Uterus (tissue), 4 donors: Measurements from ENCODE around the gene CTXN1. TPM values are rescaled to one million over a fixed set of nuclear protein-coding genes. Genes with fewer than 3 reads are reported as not detected.
A peak's percentile ranks its signal among the peaks of the same experiment; 100 is the strongest.

ENCODE experiments used
- DNase-seq, 2 donors: peaks; one replicate each; pipeline ENCODE4 v3.0.0-alpha.2; 2019 to 2020
- H3K27ac ChIP-seq, 2 donors: fragments of 200-600 bp; sonication (generic); 1 replicate in 1 of 2; 2 replicates in 1 of 2; pipeline ENCODE4 v1.5.1; 2016 to 2018
- H3K27me3 ChIP-seq, 2 donors: fragments of 200-600 bp; sonication (generic); one replicate each; pipeline ENCODE4 v1.5.1; 2018 to 2019; ENCODE audit warnings: control low read depth in 1 of 2
- H3K36me3 ChIP-seq, 2 donors: fragments of 200-600 bp; sonication (generic); one replicate each; pipeline ENCODE4 v1.5.1; 2019; ENCODE audit warnings: control low read depth in 1 of 2
- H3K4me1 ChIP-seq, 2 donors: fragments of 200-600 bp; sonication (generic); one replicate each; pipeline ENCODE4 v1.5.1; 2018 to 2019; ENCODE audit warnings: control low read depth in 1 of 2
- H3K4me3 ChIP-seq, 2 donors: fragments of 200-600 bp; sonication (generic); 1 replicate in 1 of 2; 2 replicates in 1 of 2; pipeline ENCODE4 v1.5.1; 2018 to 2019; ENCODE audit warnings: mild to moderate bottlenecking in 1 of 2
- H3K9me3 ChIP-seq, 2 donors: fragments of 200-600 bp; sonication (generic); one replicate each; pipeline ENCODE4 v1.5.1; 2019; ENCODE audit warnings: control low read depth in 1 of 2
- POLR2A ChIP-seq, 2 donors: fragments of 450-650 bp; IDR thresholded peaks; one replicate each; pipeline ENCODE4 v1.6.1; 2016; ENCODE audit warnings: antibody characterized with exemption in 2 of 2, mild to moderate bottlenecking in 1 of 2, moderate library complexity in 1 of 2
- intact Hi-C: fragments of 100-400 bp; cut with DNase I; formaldehyde crosslinking; loops from one replicate; pipeline ENCODE4 v1.15.1; 2023; ENCODE audit warnings: low total_unique reads
- total RNA-seq, 4 donors: library from RNA; depleted of rRNA in 3 of 4; stranded (reverse); fragments of >200 nt in 3 of 4; gene quantifications; one replicate each; pipeline versions ENCODE4 v1.1.0 to v1.2.4, GENCODE V29; 2014 to 2023
- TF ChIP-seq, protein P1 (sequence below), 4 experiments: fragments of 200-600 bp in 2 of 4; fragments of 450-650 bp in 2 of 4; sonication (generic) in 2 of 4; IDR thresholded peaks; one replicate each; pipeline ENCODE4 v1.5.1; 2016 to 2019; ENCODE audit warnings: antibody characterized with exemption in 4 of 4, mild to moderate bottlenecking in 2 of 4, moderate library complexity in 1 of 4
- donor health status: DM: yes; HTN: yes; CAD: no.

Gene CTXN1
- total RNA-seq, 4 donors from 2014 or later = 7.2 to 47.1 (median 14.9) TPM; not detected in 1

- Histone ChIP-seq H3K36me3 (no peaks in the 10 kb centered on the region), H3K27ac (no peak overlapping the region), H3K9me3 (no peaks in the 10 kb centered on the region), H3K27me3 (peaks cover 0 to under 1% of the 10 kb centered on the region in 2 donors), H3K4me3 (no peak overlapping the region), H3K4me1 (peaks cover under 1% of the 10 kb centered on the region in 2 donors)
- intact Hi-C loops = no loop called here
- TF ChIP-seq, protein P1, sequence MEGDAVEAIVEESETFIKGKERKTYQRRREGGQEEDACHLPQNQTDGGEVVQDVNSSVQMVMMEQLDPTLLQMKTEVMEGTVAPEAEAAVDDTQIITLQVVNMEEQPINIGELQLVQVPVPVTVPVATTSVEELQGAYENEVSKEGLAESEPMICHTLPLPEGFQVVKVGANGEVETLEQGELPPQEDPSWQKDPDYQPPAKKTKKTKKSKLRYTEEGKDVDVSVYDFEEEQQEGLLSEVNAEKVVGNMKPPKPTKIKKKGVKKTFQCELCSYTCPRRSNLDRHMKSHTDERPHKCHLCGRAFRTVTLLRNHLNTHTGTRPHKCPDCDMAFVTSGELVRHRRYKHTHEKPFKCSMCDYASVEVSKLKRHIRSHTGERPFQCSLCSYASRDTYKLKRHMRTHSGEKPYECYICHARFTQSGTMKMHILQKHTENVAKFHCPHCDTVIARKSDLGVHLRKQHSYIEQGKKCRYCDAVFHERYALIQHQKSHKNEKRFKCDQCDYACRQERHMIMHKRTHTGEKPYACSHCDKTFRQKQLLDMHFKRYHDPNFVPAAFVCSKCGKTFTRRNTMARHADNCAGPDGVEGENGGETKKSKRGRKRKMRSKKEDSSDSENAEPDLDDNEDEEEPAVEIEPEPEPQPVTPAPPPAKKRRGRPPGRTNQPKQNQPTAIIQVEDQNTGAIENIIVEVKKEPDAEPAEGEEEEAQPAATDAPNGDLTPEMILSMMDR (IDR thresholded peaks at IDR 0.05) = no peak
- TF ChIP-seq POLR2A (IDR thresholded peaks at IDR 0.05) = no peak
- peak in 1 of 2 donors; percentile 17 for DNase-seq
Observed at GRCh38 chr19:7910321-7911161, 15.4 kb downstream of the CTXN1 start.

GRCh38 chr19:7909471-7910067, 16.4 kb downstream of the CTXN1 start:
- peak in 1 of 2 donors; percentile 9 for DNase-seq

DNA sequence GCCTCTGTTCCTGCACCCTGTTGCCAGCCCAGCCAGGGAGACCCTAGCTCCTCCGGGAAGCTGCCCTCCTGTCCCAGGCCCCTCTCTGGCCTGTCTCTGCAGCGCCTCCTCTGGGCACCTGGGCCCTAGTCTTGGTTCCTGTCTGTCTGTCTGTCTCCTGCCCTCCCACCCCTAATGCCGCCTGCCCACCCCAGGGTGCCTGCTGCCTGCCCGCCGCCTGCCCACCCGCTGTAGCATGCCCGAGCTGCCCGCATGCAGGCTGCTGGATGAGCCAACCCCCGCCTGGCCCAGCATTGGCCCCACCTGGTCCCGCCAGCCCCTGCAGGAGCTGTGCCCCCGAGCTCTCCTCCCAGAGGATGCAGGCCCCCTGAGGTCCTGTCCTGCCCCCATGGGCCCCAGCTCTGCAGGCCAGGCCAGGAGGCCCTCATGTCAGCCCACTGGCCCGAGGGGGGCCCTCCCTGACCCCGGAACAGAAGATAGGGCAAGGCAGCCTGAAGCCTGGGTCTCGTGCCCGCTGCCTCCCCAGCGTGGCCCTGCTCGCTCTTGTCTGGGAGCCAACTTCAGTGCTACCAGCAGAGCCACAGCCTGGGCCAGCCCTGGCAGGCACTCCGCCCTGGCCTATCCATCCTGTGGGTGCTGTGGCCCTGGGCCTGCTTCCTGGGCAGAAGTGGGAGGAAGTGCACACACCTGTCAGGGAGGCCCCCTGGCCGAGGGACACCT, 17.0 kb downstream of the CTXN1 start:
- intact Hi-C loops = no loop called here
- DNase-seq = peak in 1 of 2 donors; percentile 12
- TF ChIP-seq, protein P1 (IDR thresholded peaks at IDR 0.05) = no peak
- TF ChIP-seq POLR2A (IDR thresholded peaks at IDR 0.05) = no peak
- H3K4me1 ChIP-seq = peaks cover 10% of the 10 kb centered on the region in 2 donors
- H3K4me3 ChIP-seq = no peak overlapping the region
- H3K36me3 ChIP-seq = no peaks in the 10 kb centered on the region
- no peaks in the 10 kb centered on the region for H3K27me3 ChIP-seq
- no peaks in the 10 kb centered on the region for H3K9me3 ChIP-seq
- H3K27ac ChIP-seq = no peak overlapping the region

More at GRCh38 chr19:7909471-7910067, 16.4 kb downstream of the CTXN1 start:
- Histone ChIP-seq H3K27me3 (no peaks in the 10 kb centered on the region), H3K9me3 (no peaks in the 10 kb centered on the region), H3K4me1 (peaks cover 9 to 10% of the 10 kb centered on the region in 2 donors), H3K4me3 (no peak overlapping the region), H3K36me3 (no peaks in the 10 kb centered on the region), H3K27ac (no peak overlapping the region)
- TF ChIP-seq POLR2A (IDR thresholded peaks at IDR 0.05) = no peak
- TF ChIP-seq, protein P1 (IDR thresholded peaks at IDR 0.05) = no peak
- intact Hi-C loops = no loop called here

DNA sequence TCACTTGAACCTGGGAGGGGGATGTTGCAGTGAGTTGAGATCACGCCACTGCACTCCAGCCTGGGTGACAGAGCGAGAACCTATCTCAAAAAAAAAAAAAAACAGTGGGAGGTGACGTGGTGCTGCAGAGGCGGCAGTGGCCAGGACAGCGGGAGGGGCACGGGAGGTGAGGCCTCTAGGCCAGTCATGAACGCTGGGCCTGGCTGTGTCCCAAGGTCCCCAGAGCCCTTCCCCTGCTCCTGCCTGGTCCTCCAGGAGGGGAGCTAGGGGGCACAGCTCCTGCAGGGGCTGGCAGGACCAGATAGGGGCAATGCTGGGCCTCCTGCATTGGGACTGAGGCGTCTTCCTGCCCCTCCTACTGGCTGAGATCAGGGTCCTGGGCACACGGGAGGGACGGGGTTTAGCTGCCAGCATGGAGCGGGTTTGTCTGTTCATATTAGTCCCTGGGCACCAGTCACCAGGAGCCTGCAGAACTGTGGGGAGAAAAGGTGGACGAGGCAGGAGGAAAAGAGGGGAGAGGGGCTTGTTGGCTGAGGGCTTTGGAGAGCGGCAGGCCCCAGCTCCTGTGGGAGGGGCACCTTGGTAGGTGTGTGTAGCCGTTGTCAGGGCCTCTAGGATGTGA, 17.7 kb downstream of the CTXN1 start:
- H3K36me3 ChIP-seq = no peaks in the 10 kb centered on the region
- no peaks in the 10 kb centered on the region for H3K27me3 ChIP-seq
- no peak overlapping the region for H3K27ac ChIP-seq
- intact Hi-C loops = no loop called here
- DNase-seq = no peak
- H3K4me3 ChIP-seq = no peak overlapping the region
- no peaks in the 10 kb centered on the region for H3K9me3 ChIP-seq
- H3K4me1 ChIP-seq = peaks cover 10% of the 10 kb centered on the region in 2 donors
- no peak for TF ChIP-seq POLR2A (IDR thresholded peaks at IDR 0.05)
- TF ChIP-seq, protein P1 (IDR thresholded peaks at IDR 0.05) = no peak
